H1 (cell line): ENCODE data around the gene MIPOL1. TPM values are rescaled to one million over a fixed set of nuclear protein-coding genes. Genes with fewer than 3 reads are reported as not detected.

Experiments
- RBBP5 ChIP-seq: IDR thresholded peaks from 2 replicates; pipeline ENCODE4 v1.7.1; 2012; ENCODE audit warnings: low read depth, mild to moderate bottlenecking, inconsistent platforms, low read length, moderate library complexity, borderline replicate concordance
- TCF12 ChIP-seq: IDR thresholded peaks from 2 replicates; pipeline ENCODE4 v1.6.1; 2011; ENCODE audit warnings: low read depth, mild to moderate bottlenecking, low read length
- polyA plus RNA-seq, 7 experiments: library from polyadenylated mRNA; depleted of rRNA in 3 of 7; stranded (reverse) in 5 of 7; unstranded in 2 of 7; fragments of >200 nt in 5 of 7; fragments of 200-250 nt in 2 of 7; gene quantifications; 1 replicate in 5 of 7; 2 replicates in 1 of 7; 4 replicates in 1 of 7; pipeline versions ENCODE4 v1.2.1 to v1.2.3, GENCODE V29; 2011 to 2013; ENCODE audit warnings: missing spikeins in 2 of 7, mixed read lengths in 2 of 7
- total RNA-seq: library from RNA; stranded (reverse); fragmentation: NEBNext Ultra II Directional; extraction: Animal tissue kit (Norgen Biotek cat#: 25700); gene quantifications from 2 replicates; pipeline ENCODE4 v1.2.1, GENCODE V29; 2021
- TF ChIP-seq, protein P1 (sequence below): IDR thresholded peaks from 2 replicates; pipeline ENCODE4 v1.6.1; 2011; ENCODE audit warnings: low read depth, mild to moderate bottlenecking, low read length; ENCODE audit not compliant: insufficient read depth

The MIPOL1 gene
- total and polyA plus RNA-seq, 2 of the 8 experiments (the other 6 are each of a cell fraction or from before 2014, with no cell fraction given) = 2.8 to 23.9 TPM

DNA sequence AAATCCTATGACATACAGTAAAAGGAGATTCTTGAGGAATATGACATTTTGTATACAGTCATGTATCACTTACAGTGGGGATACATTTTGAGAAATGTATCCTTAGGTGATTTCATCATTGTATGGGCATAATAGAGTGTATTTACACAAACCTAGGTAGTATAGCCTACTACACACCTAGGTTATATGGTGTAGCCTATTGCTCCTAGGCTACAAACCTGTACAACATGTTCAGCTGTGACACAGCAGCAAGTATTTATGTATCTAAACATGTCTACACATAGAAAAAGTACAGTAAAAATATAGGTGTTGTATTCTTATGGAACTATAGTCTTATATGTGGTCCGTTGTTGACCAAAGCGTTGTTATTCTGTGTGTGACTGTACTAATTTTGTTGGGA is 218.5 kb downstream of the MIPOL1 start (continued):
- no peak for TF ChIP-seq TCF12
- TF ChIP-seq RBBP5 = no peak
- TF ChIP-seq, protein P1, sequence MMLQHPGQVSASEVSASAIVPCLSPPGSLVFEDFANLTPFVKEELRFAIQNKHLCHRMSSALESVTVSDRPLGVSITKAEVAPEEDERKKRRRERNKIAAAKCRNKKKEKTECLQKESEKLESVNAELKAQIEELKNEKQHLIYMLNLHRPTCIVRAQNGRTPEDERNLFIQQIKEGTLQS = no peak
